K562 (cell line): ENCODE data around the gene DAPK1. TPM values are rescaled to one million over a fixed set of nuclear protein-coding genes. Genes with fewer than 3 reads are reported as not detected.
A peak's percentile ranks its signal among the peaks of the same experiment; 100 is the strongest.

Experiments used
- ADNP ChIP-seq: fragments of 200-800 bp; sonication (Bioruptor generic); IDR thresholded peaks from 2 replicates; pipeline ENCODE4 v1.6.1; 2016; ENCODE audit warnings: missing genetic modification characterization, missing compliant biosample characterization
- ATF3 ChIP-seq, 2 experiments: fragments of 450-650 bp in 1 of 2; sonication (generic) in 1 of 2; formaldehyde crosslinking in 1 of 2; IDR thresholded peaks in 1 of 2; conservative IDR thresholded peaks in 1 of 2; 2 replicates each; pipeline versions ENCODE4 v1.6.1 to v1.8.1; 2016 to 2023; ENCODE audit warnings: mild to moderate bottlenecking in 2 of 2, moderate library complexity in 2 of 2, inconsistent platforms in 1 of 2, missing genetic modification reagents in 1 of 2
- CBX3 ChIP-seq, 2 experiments: IDR thresholded peaks; 1 replicate in 1 of 2; 2 replicates in 1 of 2; pipeline ENCODE4 v1.6.1; 2012; ENCODE audit warnings: inconsistent platforms in 2 of 2, low read length in 2 of 2, borderline replicate concordance in 1 of 2, control low read depth in 1 of 2
- CC2D1A ChIP-seq: fragments of 450-650 bp; IDR thresholded peaks from 2 replicates; pipeline ENCODE4 v1.6.1; 2017; ENCODE audit warnings: mild to moderate bottlenecking
- FOSL1 ChIP-seq: fragments of 200-800 bp; sonication (Bioruptor generic); conservative IDR thresholded peaks from 2 replicates; pipeline ENCODE4 v1.6.1; 2016; ENCODE audit warnings: missing genetic modification characterization, missing compliant biosample characterization
- GATAD2A ChIP-seq: fragments of 450-650 bp; IDR thresholded peaks from 2 replicates; pipeline ENCODE4 v1.6.1; 2017
- KLF1 ChIP-seq: fragments of 450-650 bp; IDR thresholded peaks from 2 replicates; pipeline ENCODE4 v1.6.1; 2016; ENCODE audit warnings: missing genetic modification characterization, missing compliant biosample characterization
- MAZ ChIP-seq, 2 experiments: fragments of 450-650 bp in 1 of 2; sonication (generic) in 1 of 2; formaldehyde crosslinking; IDR thresholded peaks in 1 of 2; conservative IDR thresholded peaks in 1 of 2; 2 replicates each; pipeline versions ENCODE4 v1.4.0 to v1.5.0; 2020; ENCODE audit warnings: mild to moderate bottlenecking in 1 of 2, missing genetic modification reagents in 1 of 2
- MCM2 ChIP-seq: fragments of 450-650 bp; IDR thresholded peaks from 2 replicates; pipeline ENCODE4 v1.6.1; 2017; ENCODE audit warnings: low read depth, mild to moderate bottlenecking
- RBM22 ChIP-seq: fragments of 200-400 bp; formaldehyde crosslinking; IDR thresholded peaks from 2 replicates; pipeline ENCODE4 v1.6.1; 2018; ENCODE audit warnings: low read length, low read depth; ENCODE audit not compliant: poor library complexity, severe bottlenecking
- SETDB1 ChIP-seq: IDR thresholded peaks from one replicate; pipeline ENCODE4 v1.6.1; 2012; ENCODE audit warnings: low read length, control low read depth, inconsistent platforms
- SMARCB1 ChIP-seq: IDR thresholded peaks from 2 replicates; pipeline ENCODE4 v1.6.1; 2011; ENCODE audit warnings: improper control_type of control experiment, low read depth; ENCODE audit not compliant: insufficient read length
- SNAPC5 ChIP-seq: fragments of 250-450 bp; sonication (Bioruptor Pico); IDR thresholded peaks from 2 replicates; pipeline ENCODE4 v1.8.0; 2021; ENCODE audit warnings: moderate library complexity, mild to moderate bottlenecking, inconsistent platforms
- TBL1XR1 ChIP-seq, 2 experiments: IDR thresholded peaks; 2 replicates each; pipeline ENCODE4 v1.6.1; 2012; ENCODE audit warnings: improper control_type of control experiment in 2 of 2, low read length in 2 of 2, mild to moderate bottlenecking in 1 of 2
- TFAM ChIP-seq: fragments of 250-450 bp; sonication (Bioruptor Pico); conservative IDR thresholded peaks from 2 replicates; pipeline ENCODE4 v1.5.0; 2021; ENCODE audit warnings: mild to moderate bottlenecking, moderate library complexity
- THAP12 ChIP-seq: fragments of 250-450 bp; sonication (Bioruptor Pico); IDR thresholded peaks from 2 replicates; pipeline ENCODE4 v1.9.0; 2021; ENCODE audit warnings: mild to moderate bottlenecking, inconsistent platforms
- TOE1 ChIP-seq, 2 experiments: fragments of 450-650 bp in 1 of 2; sonication (generic) in 1 of 2; formaldehyde crosslinking in 1 of 2; IDR thresholded peaks; 2 replicates each; pipeline versions ENCODE4 v1.7.1 to v1.8.0; 2016 to 2022; ENCODE audit warnings: borderline replicate concordance in 2 of 2, mild to moderate bottlenecking in 2 of 2, antibody characterized with exemption in 1 of 2, inconsistent platforms in 1 of 2, low read depth in 1 of 2, missing genetic modification reagents in 1 of 2, moderate library complexity in 1 of 2
- TSC22D4 ChIP-seq: fragments of 450-650 bp; IDR thresholded peaks from 2 replicates; pipeline ENCODE4 v1.6.1; 2016; ENCODE audit warnings: missing genetic modification characterization, missing biosample characterization, control low read depth
- ZBTB1 ChIP-seq: sonication (generic); formaldehyde crosslinking; IDR thresholded peaks from 2 replicates; pipeline ENCODE4 v1.8.1; 2023; ENCODE audit warnings: missing genetic modification reagents, low read depth, mild to moderate bottlenecking, borderline replicate concordance
- ZC3H8 ChIP-seq: fragments of 450-650 bp; IDR thresholded peaks from 2 replicates; pipeline ENCODE4 v1.6.1; 2017
- ZNF140 ChIP-seq: fragments of 250-450 bp; sonication (Bioruptor Pico); IDR thresholded peaks from 2 replicates; pipeline ENCODE4 v1.8.0; 2021; ENCODE audit warnings: moderate library complexity, mild to moderate bottlenecking, inconsistent platforms
- ZNF395 ChIP-seq: fragments of 200-800 bp; sonication (Bioruptor generic); IDR thresholded peaks from 2 replicates; pipeline ENCODE4 v1.6.1; 2017; ENCODE audit warnings: missing genetic modification characterization, missing compliant biosample characterization
- ZNF583 ChIP-seq: fragments of 250-450 bp; sonication (Bioruptor Pico); IDR thresholded peaks from 2 replicates; pipeline ENCODE4 v1.4.0; 2020
- ZNF586 ChIP-seq: fragments of 450-650 bp; formaldehyde crosslinking; conservative IDR thresholded peaks from 2 replicates; pipeline ENCODE4 v1.4.0; 2020; ENCODE audit warnings: mild to moderate bottlenecking, moderate library complexity
- polyA plus RNA-seq, 8 experiments: library from polyadenylated mRNA; depleted of rRNA in 4 of 8; stranded (reverse) in 5 of 8; unstranded in 3 of 8; fragments of >200 nt; fragmentation: Nextera tagmentation in 2 of 8; fragmentation: Illumina TruSeq in 1 of 8; extraction: Ambion mirVana in 2 of 8; extraction: Trizol in 1 of 8; gene quantifications; 2 replicates each; pipeline versions ENCODE4 v1.2.1 to v1.2.3, GENCODE V29; 2011 to 2014; ENCODE audit warnings: inconsistent platforms in 1 of 8, missing spikeins in 1 of 8
- total RNA-seq, 7 experiments: library from RNA; depleted of rRNA in 6 of 7; stranded (reverse); fragments of >200 nt in 6 of 7; fragmentation: Illumina TruSeq in 2 of 7; extraction: Trizol in 2 of 7; gene quantifications; 2 replicates each; pipeline versions ENCODE4 v1.2.1 to v1.2.3, GENCODE V29; 2011 to 2021; ENCODE audit warnings: low replicate concordance in 1 of 7

The DAPK1 gene
- total and polyA plus RNA-seq, 9 of the 15 experiments (the other 6 are each of a cell fraction or from before 2014, with no cell fraction given): 1.7 to 26.4 (median 15.8) TPM

- peak; percentile 77 for TF ChIP-seq ATF3 (IDR thresholded peaks at IDR 0.05)
- TF ChIP-seq ATF3 (CRISPR knock-in tag; conservative IDR thresholded peaks at IDR 0.05): no peak
- no peak for TF ChIP-seq CBX3 (IDR thresholded peaks at IDR 0.05; ENCODE audit: borderline replicate concordance in 1 of 2, low read length in 2 of 2)
- TF ChIP-seq KLF1 (tag): no peak
- TF ChIP-seq SNAPC5 (CRISPR knock-in tag): no peak
- no peak for TF ChIP-seq MCM2
- peak; percentile 24; the same call in 1 of the 2 replicates for TF ChIP-seq GATAD2A
- no peak for TF ChIP-seq ZC3H8
- no peak for TF ChIP-seq ADNP
- TF ChIP-seq ZNF583: no peak
- TF ChIP-seq TFAM (CRISPR knock-in tag): no peak
- peak; percentile 65; the same call in 1 of the 2 replicates for TF ChIP-seq ZNF395 (CRISPR knock-in tag)
- peak; percentile 75; the same call in 1 of the 2 replicates for TF ChIP-seq CC2D1A
- peak; percentile 21 to 88; a peak in 2 of 4 replicates for TF ChIP-seq TBL1XR1 (IDR thresholded peaks at IDR 0.05; ENCODE audit: low read length in 2 of 2)
- no peak for TF ChIP-seq SETDB1
- no peak for TF ChIP-seq ZNF586 (CRISPR knock-in tag)
- TF ChIP-seq TOE1 (IDR thresholded peaks at IDR 0.05; ENCODE audit: borderline replicate concordance): no peak
- TF ChIP-seq TOE1 (CRISPR knock-in tag; IDR thresholded peaks at IDR 0.05; ENCODE audit: borderline replicate concordance, low read depth): no peak
- no peak for TF ChIP-seq THAP12 (CRISPR knock-in tag)
- TF ChIP-seq MAZ (CRISPR knock-in tag; conservative IDR thresholded peaks at IDR 0.05 in 1 of 2, IDR thresholded peaks at IDR 0.05 in 1 of 2): peak in 1 of 2 experiments; percentile 46; a peak in 1 of 4 replicates
- peak; percentile 63 for TF ChIP-seq FOSL1 (tag)
- TF ChIP-seq ZBTB1: no peak
- no peak for TF ChIP-seq SMARCB1
- no peak for TF ChIP-seq RBM22
- TF ChIP-seq ZNF140: no peak
- no peak for TF ChIP-seq TSC22D4 (tag)
Observed at GRCh38 chr9:87518702-87519335, 21.2 kb downstream of the DAPK1 start (continued).
